B cell (primary cell): ENCODE results near the gene RNF175.

Source experiments
- CTCF ChIP-seq: fragments of 200-600 bp; IDR thresholded peaks from one replicate; pipeline ENCODE4 v1.8.0; 2022; ENCODE audit warnings: antibody characterized with exemption, mild to moderate bottlenecking
- EZH2 ChIP-seq: IDR thresholded peaks from 2 replicates; pipeline ENCODE4 v1.6.1; 2012; ENCODE audit warnings: borderline replicate concordance, low read depth, mild to moderate bottlenecking, moderate library complexity, low read length; ENCODE audit not compliant: insufficient read depth, poor library complexity, severe bottlenecking

- no peak for TF ChIP-seq CTCF
- TF ChIP-seq EZH2: no peak
These were observed 18.3 kb downstream of the RNF175 start for GRCh38 chr4:153741541-153741940.
